Colonic mucosa (tissue), 4 donors: Measurements from ENCODE around the gene ZNF516. TPM values are rescaled to one million over a fixed set of nuclear protein-coding genes. Genes with fewer than 3 reads are reported as not detected.

Experiments used
- DNase-seq: peaks from one replicate; pipeline ENCODE4 v3.0.0-alpha.2; 2020
- H3K27ac ChIP-seq: fragments of 200-600 bp; one replicate; pipeline ENCODE4 v1.8.0; 2021
- H3K27me3 ChIP-seq: fragments of 200-600 bp; one replicate; pipeline ENCODE4 v1.8.0; 2021
- H3K36me3 ChIP-seq: fragments of 200-600 bp; one replicate; pipeline ENCODE4 v1.8.0; 2021
- H3K4me1 ChIP-seq: fragments of 200-600 bp; one replicate; pipeline ENCODE4 v1.8.0; 2021; ENCODE audit warnings: mild to moderate bottlenecking
- H3K4me3 ChIP-seq: fragments of 200-600 bp; one replicate; pipeline ENCODE4 v1.8.0; 2021
- H3K9ac ChIP-seq, 2 donors: one replicate each; pipeline ENCODE4 v1.7.0; 2013; ENCODE audit warnings: control low read depth in 2 of 2, low read depth in 2 of 2, low read length in 2 of 2
- H3K9me3 ChIP-seq: fragments of 200-600 bp; one replicate; pipeline ENCODE4 v1.8.0; 2021
- CTCF ChIP-seq: fragments of 200-600 bp; IDR thresholded peaks from one replicate; pipeline ENCODE4 v1.8.0; 2022; ENCODE audit warnings: antibody characterized with exemption, mild to moderate bottlenecking
- intact Hi-C: fragments of 100-400 bp; cut with DNase I; formaldehyde crosslinking; loops from one replicate; pipeline ENCODE4 v1.14.1; 2022
- total RNA-seq, 2 donors: library from RNA; stranded (reverse); fragmentation: NEBNext Ultra II Directional in 1 of 2; extraction: Animal tissue kit (Norgen Biotek cat#: 25700) in 1 of 2; gene quantifications; one replicate each; pipeline ENCODE4 v1.2.1, GENCODE V29; 2021
- donor health status: healthy.
- donor health status: DM: no; HTN: no; CAD: no.
- donor health status: DM: no; HTN: no; CAD: no.

ZNF516 gene
- total RNA-seq, 2 donors from 2014 or later = 15.2 to 21.3 TPM

- H3K27me3 ChIP-seq = no peaks in the 10 kb centered on the region
- no peaks in the 10 kb centered on the region for H3K36me3 ChIP-seq
- intact Hi-C loops = loop anchor here (10.0 kb wide), 1 partner anchor 1686 kb away; no protein-coding TSS in a partner anchor
These were observed 154.6 kb downstream of the ZNF516 start for GRCh38 chr18:76340410-76340809.

DNA sequence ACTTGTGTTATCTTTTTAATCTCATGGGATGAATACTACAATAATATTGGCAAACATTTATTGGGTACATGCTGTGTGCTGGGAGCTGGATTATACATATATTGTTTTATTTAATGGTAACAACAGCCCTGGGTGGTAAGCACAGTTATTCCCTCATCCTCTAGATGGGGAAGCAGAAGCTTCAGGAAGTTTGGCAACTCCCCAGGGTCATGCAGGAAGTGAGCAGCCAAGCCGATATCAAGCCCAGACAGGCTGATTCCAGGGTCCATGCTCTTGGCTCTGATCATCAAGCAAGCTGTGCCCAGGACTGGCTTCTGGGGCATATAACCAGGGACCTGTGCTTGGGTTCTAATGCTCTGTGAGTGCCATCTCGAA lies 155.8 kb downstream of the ZNF516 start:
- intact Hi-C loops = no loop called here
- Histone ChIP-seq H3K27me3 (no peaks in the 10 kb centered on the region), H3K9me3 (no peaks in the 10 kb centered on the region), H3K4me3 (no peak overlapping the region), H3K36me3 (no peaks in the 10 kb centered on the region), H3K9ac (no peak overlapping the region), H3K27ac (no peak overlapping the region), H3K4me1 (no peaks in the 10 kb centered on the region)
- no peak for DNase-seq
- TF ChIP-seq CTCF = no peak

More at GRCh38 chr18:76340410-76340809, 154.6 kb downstream of the ZNF516 start:
- Histone ChIP-seq H3K9me3 (no peaks in the 10 kb centered on the region), H3K9ac (no peak overlapping the region), H3K4me3 (no peak overlapping the region), H3K4me1 (no peaks in the 10 kb centered on the region), H3K27ac (no peak overlapping the region)
- DNase-seq = no peak
- no peak for TF ChIP-seq CTCF

DNA sequence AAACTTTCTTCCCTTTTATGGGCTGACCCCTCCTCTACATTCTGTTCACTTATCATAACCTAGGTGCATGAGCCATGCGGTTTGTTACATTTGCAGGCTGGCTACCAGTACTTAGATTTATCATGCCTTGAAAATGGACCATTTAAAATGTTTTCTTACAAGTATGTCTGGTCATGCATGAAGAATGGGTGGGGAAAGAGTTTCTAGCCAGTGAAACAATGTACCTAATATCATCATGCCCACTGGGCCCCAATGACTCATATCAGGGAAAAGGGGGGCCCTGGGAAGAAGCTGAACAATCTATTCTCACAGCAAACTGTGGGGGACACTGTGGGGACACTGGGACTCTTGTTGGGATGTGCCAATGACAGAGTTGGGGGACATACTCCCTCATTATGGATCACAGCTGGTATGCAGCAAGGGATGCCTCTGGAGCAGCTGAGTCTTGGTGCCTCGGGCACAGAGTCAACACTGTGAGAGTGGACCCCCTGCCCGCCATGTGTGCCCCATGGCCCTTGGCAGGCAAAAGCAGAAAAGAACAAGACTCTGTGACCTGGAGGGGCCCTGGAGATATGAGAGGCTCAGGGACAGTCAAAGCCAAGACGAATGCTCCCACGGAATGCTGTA lies 156.3 kb downstream of the ZNF516 start:
- Histone ChIP-seq H3K36me3 (no peaks in the 10 kb centered on the region), H3K4me1 (no peaks in the 10 kb centered on the region), H3K27me3 (no peaks in the 10 kb centered on the region), H3K4me3 (no peak overlapping the region), H3K27ac (no peak overlapping the region), H3K9ac (no peak overlapping the region), H3K9me3 (no peaks in the 10 kb centered on the region)
- DNase-seq = no peak
- no peak for TF ChIP-seq CTCF
- intact Hi-C loops = no loop called here

- H3K36me3 ChIP-seq = no peaks in the 10 kb centered on the region
- H3K4me1 ChIP-seq = no peaks in the 10 kb centered on the region
- H3K9me3 ChIP-seq = no peaks in the 10 kb centered on the region
- intact Hi-C loops = no loop called here
- H3K27me3 ChIP-seq = no peaks in the 10 kb centered on the region
- no peak for DNase-seq
- no peak for TF ChIP-seq CTCF
- no peak overlapping the region for H3K4me3 ChIP-seq
- no peak overlapping the region for H3K9ac ChIP-seq
- H3K27ac ChIP-seq = no peak overlapping the region
These were observed 157.0 kb downstream of the ZNF516 start for GRCh38 chr18:76338088-76338487.

- no peaks in the 10 kb centered on the region for H3K4me1 ChIP-seq
- no peaks in the 10 kb centered on the region for H3K9me3 ChIP-seq
- DNase-seq = no peak
- no peak overlapping the region for H3K4me3 ChIP-seq
- H3K27me3 ChIP-seq = no peaks in the 10 kb centered on the region
- TF ChIP-seq CTCF = no peak
- H3K27ac ChIP-seq = no peak overlapping the region
- intact Hi-C loops = no loop called here
- H3K36me3 ChIP-seq = no peaks in the 10 kb centered on the region
- H3K9ac ChIP-seq = no peak overlapping the region
These were observed 159.0 kb downstream of the ZNF516 start for GRCh38 chr18:76335859-76336640.
